SU-DHL-6 (cell line): Measurements from ENCODE around the gene DPEP2.
"Not testable (repeated sequence)": the region's sequence is repeated elsewhere in the genome, so short reads cannot be mapped to it uniquely, and the experiment has no call there.

Source experiments
- H2AFZ ChIP-seq: fragments of 200-600 bp; sonication (generic); 2 replicates; pipeline ENCODE4 v1.6.1; 2014; ENCODE audit warnings: low read depth, mild to moderate bottlenecking, moderate library complexity, mixed read lengths, antibody characterized with exemption, low read length; ENCODE audit not compliant: severe bottlenecking
- H3F3A ChIP-seq: fragments of 200-600 bp; shearing (Covaris generic); 2 replicates; pipeline ENCODE4 v1.6.0; 2016; ENCODE audit warnings: antibody characterized with exemption, mild to moderate bottlenecking; ENCODE audit not compliant: insufficient read depth
- H3K27ac ChIP-seq: fragments of 200-600 bp; sonication (generic); 2 replicates; pipeline ENCODE4 v1.5.1; 2016; ENCODE audit warnings: low read depth, mild to moderate bottlenecking, low read length, moderate library complexity, mixed read lengths
- H3K27me3 ChIP-seq: fragments of 200-600 bp; sonication (generic), shearing (Covaris generic); 2 replicates; pipeline ENCODE4 v1.6.0; 2014; ENCODE audit warnings: mild to moderate bottlenecking, low read length
- H3K36me3 ChIP-seq: fragments of 200-600 bp; sonication (generic); 2 replicates; pipeline ENCODE4 v1.6.1; 2014; ENCODE audit warnings: mild to moderate bottlenecking, low read length, mixed read lengths
- H3K4me2 ChIP-seq: fragments of 300-600, 200-600 bp; shearing (Covaris generic), sonication (generic); 2 replicates; pipeline ENCODE4 v1.6.0; 2014; ENCODE audit warnings: low read length, low read depth, mild to moderate bottlenecking; ENCODE audit not compliant: poor library complexity, severe bottlenecking
- H3K4me3 ChIP-seq: fragments of 200-600 bp; sonication (generic); 2 replicates; pipeline ENCODE4 v1.5.1; 2014; ENCODE audit warnings: antibody characterized with exemption, low read length, mild to moderate bottlenecking, mixed read lengths; ENCODE audit not compliant: insufficient read depth, poor library complexity, severe bottlenecking
- H3K79me2 ChIP-seq: fragments of 200-600 bp; sonication (generic); 2 replicates; pipeline ENCODE4 v1.6.1; 2014; ENCODE audit warnings: mild to moderate bottlenecking, low read length, moderate library complexity; ENCODE audit not compliant: insufficient read depth
- H3K9ac ChIP-seq: fragments of 200-600 bp; sonication (generic); 2 replicates; pipeline ENCODE4 v1.7.0; 2014; ENCODE audit warnings: mild to moderate bottlenecking, low read length
- H3K9me2 ChIP-seq: fragments of 200-600 bp; sonication (generic); replicated peaks from 2 replicates; pipeline ENCODE4 v1.6.1; 2014; ENCODE audit warnings: low read length; ENCODE audit not compliant: insufficient read depth
- H3K9me3 ChIP-seq: fragments of 200-600 bp; sonication (generic); 2 replicates; pipeline ENCODE4 v1.6.1; 2014; ENCODE audit warnings: low read length, mixed read lengths; ENCODE audit not compliant: insufficient read depth
- H4K20me1 ChIP-seq: fragments of 200-600 bp; sonication (generic); 2 replicates; pipeline ENCODE4 v1.6.1; 2014; ENCODE audit warnings: low read depth, mild to moderate bottlenecking, antibody characterized with exemption, low read length, moderate library complexity, mixed read lengths
- CTCF ChIP-seq: fragments of 200-600 bp; sonication (generic); IDR thresholded peaks from one replicate; pipeline ENCODE4 v1.5.1; 2017; ENCODE audit warnings: antibody characterized with exemption, mild to moderate bottlenecking, low read length, moderate library complexity; ENCODE audit not compliant: insufficient read depth, poor library complexity, severe bottlenecking
- EZH2phosphoT487 ChIP-seq: fragments of 200-600 bp; sonication (generic), shearing (Covaris generic); conservative IDR thresholded peaks from 2 replicates; pipeline ENCODE4 v1.6.1; 2018; ENCODE audit warnings: mild to moderate bottlenecking, antibody characterized with exemption, low read length, moderate library complexity, mixed read lengths

DPEP2 gene

GRCh38 chr16:67975321-67976105, 23.8 kb downstream of the DPEP2 start:
- Histone ChIP-seq H4K20me1 (no peaks in the 10 kb centered on the region), H3K36me3 (no peaks in the 10 kb centered on the region), H3K27ac (no peak overlapping the region), H3K9ac (no peak overlapping the region), H3K27me3 (no peaks in the 10 kb centered on the region), H3K4me3 (no peak overlapping the region), H3K79me2 (no peaks in the 10 kb centered on the region), H3F3A (no peaks in the 10 kb centered on the region), H3K4me2 (no peak overlapping the region), H3K9me3 (no peaks in the 10 kb centered on the region), H3K9me2 (no peaks in the 10 kb centered on the region), H2AFZ (no peak overlapping the region)
- TF ChIP-seq CTCF (no peak), EZH2phosphoT487 (no peak)

- not testable (repeated sequence) for H3K9me3 ChIP-seq, H2AFZ ChIP-seq, H3K27ac ChIP-seq, H3K36me3 ChIP-seq, H3K4me3 ChIP-seq, H3K9me2 ChIP-seq, H3K9ac ChIP-seq, H4K20me1 ChIP-seq, H3K4me2 ChIP-seq, H3K79me2 ChIP-seq, H3F3A ChIP-seq, H3K27me3 ChIP-seq
Observed at GRCh38 chr16:67972285-67972684, 27.0 kb downstream of the DPEP2 start.

- Histone ChIP-seq H3K9me3 (no peaks in the 10 kb centered on the region), H3K36me3 (no peaks in the 10 kb centered on the region), H3F3A (no peaks in the 10 kb centered on the region), H3K4me2 (no peak overlapping the region), H3K79me2 (no peaks in the 10 kb centered on the region), H3K4me3 (no peak overlapping the region), H3K27me3 (no peaks in the 10 kb centered on the region), H3K27ac (no peak overlapping the region), H2AFZ (no peak overlapping the region), H3K9me2 (no peaks in the 10 kb centered on the region), H3K9ac (no peak overlapping the region), H4K20me1 (no peaks in the 10 kb centered on the region)
- TF ChIP-seq EZH2phosphoT487 (no peak), CTCF (no peak)
Observed at GRCh38 chr16:67971111-67971510, 28.2 kb downstream of the DPEP2 start.

GRCh38 chr16:67969254-67970039, 29.8 kb downstream of the DPEP2 start:
- Histone ChIP-seq H3K9me3 (no peaks in the 10 kb centered on the region), H3F3A (no peaks in the 10 kb centered on the region), H2AFZ (peak overlapping the region; percentile 91), H3K4me2 (peak overlapping the region; percentile 76), H3K27me3 (no peaks in the 10 kb centered on the region), H3K36me3 (no peaks in the 10 kb centered on the region), H3K4me3 (peak overlapping the region; percentile 61), H4K20me1 (no peaks in the 10 kb centered on the region), H3K79me2 (no peaks in the 10 kb centered on the region), H3K9me2 (no peaks in the 10 kb centered on the region), H3K27ac (no peak overlapping the region), H3K9ac (peak overlapping the region; percentile 69)
- TF ChIP-seq CTCF (no peak), EZH2phosphoT487 (no peak)
